T-helper 1 cell (primary cell): ENCODE results near the gene POT1.

Experiments used
- DNase-seq, 5 donors: peaks; one replicate each; pipeline ENCODE4 v3.0.0-alpha.2; 2012 to 2020

The POT1 gene

DNA sequence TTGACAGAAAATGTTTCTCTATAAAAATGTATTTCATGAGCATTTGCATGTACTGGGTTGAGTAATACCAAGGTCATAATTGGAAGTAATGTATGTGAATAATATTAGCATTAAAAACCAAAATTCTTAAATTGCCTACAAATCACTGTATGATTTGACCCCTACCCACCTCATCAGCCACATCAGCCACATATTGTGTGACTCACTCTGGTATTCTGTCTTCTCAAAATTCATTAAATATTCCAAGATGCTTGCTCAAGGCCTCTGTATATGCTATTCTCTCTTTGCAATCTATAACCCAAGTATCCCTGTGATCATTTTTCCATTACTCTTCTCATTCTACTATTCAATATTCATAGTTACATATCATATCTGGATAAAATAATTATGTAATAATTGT lies 21.4 kb downstream of the POT1 start:
- DNase-seq = no peak

DNA sequence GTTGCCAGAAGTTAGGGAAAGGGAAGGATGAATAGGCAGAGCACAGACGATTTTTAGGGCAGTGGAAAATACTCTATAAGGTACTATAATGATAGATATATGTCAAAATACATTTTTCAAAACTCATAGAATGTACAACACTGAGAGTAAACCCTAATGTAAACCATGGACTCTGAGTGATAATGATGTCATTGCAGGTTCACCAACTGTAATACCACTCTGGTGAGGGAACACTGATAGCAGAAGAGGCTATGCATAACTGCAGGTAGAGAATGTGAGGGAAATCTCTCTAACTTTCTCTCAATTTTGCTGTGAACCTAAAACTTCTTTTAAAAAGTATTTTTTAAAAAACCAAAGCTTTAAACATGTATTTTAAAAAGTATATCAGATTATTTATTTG lies 22.1 kb downstream of the POT1 start:
- no peak for DNase-seq

DNA sequence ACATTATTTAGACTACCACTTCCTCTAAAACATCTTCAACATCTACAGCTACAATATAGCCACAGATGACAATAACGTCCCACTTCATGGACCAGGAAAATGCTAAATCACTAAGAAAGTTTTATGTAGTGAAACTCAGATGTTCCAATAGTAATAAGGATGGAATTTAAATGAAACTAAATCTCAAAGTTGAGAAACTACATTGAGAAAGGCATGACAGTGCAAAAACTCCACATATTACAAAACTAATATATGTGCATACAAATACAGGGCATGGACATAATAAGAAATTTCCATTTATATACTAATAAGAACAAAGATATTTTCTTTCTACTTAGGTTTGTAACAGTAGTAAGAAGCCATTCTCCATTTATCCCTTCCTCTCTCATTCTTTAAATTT lies 31.1 kb downstream of the POT1 start:
- no peak for DNase-seq

DNA sequence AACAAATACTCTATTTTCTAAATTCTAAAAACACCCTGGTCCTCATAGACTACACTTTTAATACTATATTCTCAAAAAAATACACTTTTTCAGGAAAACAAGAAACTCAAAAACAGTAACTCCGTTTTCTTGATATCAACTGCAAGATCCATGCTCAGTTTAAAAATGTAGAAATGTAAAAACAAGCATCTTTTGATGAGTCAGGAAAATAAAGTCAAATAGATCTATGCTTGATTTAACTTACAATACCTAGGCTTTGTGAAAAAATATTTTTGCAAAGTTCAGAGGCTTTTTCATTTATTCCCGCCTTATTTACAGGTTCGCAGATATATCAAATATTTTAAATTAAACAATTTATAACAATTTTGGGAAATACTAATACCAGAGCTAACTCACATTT lies 33.6 kb downstream of the POT1 start:
- DNase-seq = no peak

DNA sequence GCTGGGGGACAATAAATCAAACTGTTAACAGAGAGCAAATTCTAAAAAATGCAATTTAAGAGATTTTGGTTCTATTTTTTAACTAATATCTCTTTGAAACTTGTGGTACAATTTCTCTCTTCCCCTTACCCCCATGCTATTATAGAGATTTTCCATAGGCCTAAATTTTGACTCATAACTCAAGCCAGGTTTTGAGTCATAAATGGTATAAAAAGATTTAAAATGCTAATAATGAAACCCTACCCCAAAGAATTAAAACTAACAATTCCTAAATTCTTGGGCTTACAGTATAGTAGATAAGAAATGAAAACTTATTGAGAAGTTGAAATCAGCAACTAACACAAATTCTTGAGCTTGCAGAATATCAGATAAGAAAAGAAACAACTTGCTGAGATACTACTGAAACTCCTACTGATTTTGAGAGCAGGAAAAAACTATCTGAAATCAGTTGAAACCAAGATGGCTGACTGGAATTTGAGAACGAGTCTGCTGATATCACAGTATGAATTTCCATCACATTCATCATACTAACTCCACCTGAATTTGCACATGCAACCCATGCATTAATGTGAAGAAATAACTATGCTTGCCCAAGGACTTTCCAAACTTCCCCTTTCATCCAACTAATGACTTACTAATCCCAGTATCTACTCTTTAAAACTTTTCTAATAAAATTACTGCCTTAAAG lies 36.3 kb downstream of the POT1 start:
- DNase-seq = no peak

DNA sequence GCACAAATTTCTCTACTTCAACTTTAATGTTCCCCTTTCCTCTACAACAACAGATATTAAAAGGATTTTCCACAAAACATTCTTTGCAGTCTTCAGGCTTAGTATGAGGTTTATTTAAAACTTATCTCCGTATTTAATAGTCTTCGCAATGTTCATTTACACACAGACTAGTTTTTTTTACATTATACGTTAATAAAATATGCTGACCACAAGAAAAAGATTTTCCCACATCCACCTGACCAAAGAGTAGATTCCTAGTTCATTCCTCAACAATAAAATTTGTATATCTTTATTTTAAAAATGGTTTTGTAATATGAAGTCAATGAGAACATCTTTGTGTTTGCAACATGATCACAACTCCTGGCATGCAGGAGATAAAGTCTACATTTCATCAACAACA lies 42.4 kb downstream of the POT1 start:
- DNase-seq = no peak

DNA sequence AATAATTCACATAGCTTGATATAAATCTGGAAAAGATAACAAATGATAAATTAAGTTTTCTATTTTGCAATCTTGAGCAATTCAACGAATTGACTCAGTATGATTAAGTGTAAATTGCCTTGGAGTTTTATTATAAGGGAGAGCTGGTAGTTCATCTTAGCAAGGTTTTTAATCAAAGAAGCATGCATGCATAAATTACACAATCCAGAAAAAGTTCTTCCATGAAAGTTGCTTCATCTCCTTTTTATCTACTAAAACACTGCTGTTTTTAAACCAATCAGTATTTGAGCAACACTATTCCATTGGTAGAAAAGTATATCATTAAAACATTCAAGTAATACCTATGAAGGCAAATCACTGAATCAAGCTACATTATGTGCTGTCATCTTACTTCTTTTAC lies 47.6 kb downstream of the POT1 start:
- no peak for DNase-seq

DNA sequence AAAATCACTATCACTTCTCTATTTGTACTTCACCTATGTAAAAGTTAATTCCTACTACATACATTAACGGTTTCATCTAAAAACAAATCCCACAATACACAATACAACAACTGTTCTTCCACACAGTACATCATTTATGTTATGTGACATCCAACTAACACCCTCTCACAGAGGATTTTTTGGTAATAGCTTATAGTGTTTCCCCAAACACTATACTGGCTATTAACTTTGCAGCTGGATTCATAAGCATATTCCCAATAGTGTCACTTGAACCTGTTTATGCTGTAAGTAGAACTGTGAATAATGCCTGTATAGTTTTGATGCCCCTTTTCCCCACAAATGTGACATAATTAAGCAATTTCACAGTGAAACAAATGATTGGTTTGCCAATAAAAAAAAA lies 49.9 kb downstream of the POT1 start:
- DNase-seq = no peak

DNA sequence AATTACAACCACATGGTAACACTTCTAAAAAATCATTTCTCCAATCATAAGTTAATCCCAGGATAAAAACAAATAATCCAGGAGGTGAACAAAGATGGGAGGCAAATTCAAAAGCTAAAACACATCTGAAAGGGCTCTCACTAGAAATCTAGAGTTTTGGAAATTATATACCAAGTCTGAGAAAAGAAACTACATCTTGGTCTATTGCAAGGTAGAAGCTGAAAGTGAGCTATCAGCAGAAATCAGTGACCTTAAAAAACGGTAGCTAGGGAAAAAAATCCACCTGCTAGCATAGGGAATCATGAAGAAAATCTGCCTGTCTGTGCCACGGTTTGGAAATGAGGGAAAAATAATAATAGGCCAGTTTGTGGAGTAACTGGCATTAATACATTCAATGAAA lies 50.5 kb downstream of the POT1 start:
- DNase-seq = no peak

DNA sequence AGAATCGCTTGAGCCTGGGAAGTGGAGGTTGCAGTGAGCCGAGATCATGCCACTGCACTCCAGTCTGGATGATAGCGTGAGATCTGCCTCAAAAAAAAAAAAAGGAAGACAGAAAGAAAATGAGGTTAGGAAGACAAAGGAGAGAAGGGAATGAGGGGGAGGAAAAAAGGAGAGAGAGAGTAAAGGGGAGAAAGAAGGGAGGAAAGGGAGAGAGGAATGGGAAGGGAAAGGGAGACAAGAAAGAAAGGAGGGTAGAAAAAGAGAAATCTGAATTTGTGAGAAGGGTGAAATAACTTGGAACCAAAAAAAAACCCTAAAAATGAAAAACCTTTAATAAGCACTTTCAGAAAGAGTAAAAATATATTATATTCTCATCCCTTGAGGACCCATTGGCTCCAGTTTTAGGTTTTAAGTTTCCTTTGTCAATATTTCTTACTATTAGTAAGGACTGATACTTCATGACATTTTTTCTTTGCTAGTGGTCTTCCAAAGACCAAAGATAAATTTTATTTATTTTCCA lies 54.9 kb downstream of the POT1 start:
- DNase-seq = no peak

DNA sequence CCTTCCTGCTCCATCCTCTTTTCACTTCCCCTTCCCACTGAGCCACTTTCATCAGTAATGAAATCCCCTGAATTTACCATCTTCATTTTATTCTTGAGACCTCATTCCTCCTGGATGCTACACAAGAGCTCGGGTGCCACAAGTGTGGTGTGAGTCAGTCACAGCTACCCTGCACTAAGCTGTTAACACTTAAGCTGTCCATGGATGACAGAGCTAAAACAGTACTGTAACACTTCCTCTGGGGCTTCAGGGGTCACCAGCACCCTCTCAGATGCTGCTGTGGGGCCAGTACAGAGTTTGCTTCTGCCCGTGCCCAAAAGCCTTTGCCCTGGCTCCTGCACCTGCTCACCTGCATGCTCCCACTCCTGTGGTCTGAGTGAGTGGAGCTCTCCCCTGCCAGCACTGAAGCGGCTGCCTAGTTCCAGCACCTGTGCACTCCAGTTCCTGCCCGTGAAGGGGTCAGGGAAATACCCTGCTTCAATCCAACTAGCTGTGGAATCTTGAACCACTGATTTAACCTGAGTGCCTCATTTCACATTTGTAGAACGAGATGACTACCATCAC lies 71.9 kb downstream of the POT1 start:
- no peak for DNase-seq

DNA sequence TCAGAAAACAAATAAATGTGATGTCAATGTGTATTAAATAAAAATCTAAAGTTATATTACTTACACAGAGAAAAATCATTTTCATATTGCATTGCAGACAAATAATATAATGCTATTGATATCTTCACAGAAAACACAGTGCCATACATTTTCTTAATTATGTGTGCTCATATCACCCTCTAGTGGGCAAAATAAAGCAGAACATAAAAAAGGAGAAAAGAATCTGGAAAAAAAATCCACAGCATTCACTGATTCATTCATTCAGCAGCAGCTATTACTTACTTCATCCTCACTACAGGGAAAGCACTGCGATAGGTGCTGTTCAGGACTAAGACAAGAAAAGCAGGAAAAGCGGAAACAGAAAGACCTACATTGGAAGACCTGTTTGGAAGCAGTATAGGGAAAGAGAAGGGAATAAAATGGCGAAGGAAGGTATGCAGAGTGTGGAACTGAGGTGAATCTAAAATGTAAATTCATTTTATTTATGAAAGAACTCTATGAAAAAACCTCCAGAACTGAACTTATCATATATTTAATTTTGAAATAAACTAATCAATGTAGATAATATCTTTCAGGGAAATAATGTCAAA lies 73.2 kb downstream of the POT1 start:
- DNase-seq = peak in 1 of 5 donors; percentile 10

DNA sequence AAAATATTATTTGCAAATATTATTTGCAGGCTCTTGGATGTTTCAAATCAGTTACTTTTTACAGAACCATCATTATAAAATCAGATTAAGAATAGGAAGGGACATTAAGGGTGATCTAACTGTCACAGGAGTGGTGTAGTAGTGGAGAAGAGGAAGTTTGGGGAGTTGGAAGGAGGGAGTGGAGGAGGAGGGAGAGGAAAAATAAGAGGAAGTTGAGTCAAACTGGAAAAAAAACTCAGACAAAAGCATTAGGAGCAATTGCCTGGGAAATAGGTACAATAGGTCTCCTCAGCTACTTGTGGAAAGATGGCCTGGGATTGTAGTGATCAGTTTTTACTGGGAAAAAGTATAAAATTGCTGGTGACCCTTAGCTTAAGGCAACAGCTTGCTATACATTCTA lies 86.3 kb downstream of the POT1 start:
- DNase-seq = no peak

DNA sequence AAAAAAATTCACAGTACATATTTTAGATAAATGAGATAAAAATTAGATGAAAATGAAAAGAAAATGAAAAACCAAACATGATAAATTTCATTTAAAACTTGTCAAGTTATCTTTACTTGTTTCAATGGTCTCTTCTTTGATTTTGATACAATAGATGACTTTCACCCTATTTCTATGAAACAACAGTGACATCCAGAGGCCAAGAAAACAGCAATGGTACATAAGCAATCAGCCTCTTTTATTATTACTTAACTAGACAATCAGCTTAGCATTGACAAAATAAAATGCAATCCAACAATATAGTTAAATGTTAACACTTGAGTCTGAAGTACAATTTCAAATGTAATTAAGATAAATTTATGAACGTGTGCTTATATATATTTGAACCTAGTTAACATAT lies 89.2 kb downstream of the POT1 start:
- DNase-seq = no peak

DNA sequence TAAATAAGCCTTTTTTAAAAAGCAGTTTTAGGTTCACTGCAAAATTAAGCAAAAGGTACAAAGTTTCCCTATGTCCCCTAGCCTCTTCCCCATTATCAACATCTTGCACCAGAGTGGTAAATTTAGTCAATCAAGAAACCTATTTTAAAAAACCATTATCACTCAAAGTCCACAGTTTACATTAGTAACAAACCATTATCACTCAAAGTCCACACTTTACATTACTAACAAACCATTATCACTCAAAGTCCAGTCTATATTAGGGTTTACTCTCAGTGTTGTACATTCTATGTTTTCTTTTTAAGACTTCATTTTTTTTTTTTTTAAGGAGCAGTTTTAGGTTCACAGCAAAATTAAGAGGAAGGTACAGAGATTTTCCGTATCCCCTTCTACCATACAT lies 89.9 kb downstream of the POT1 start:
- no peak for DNase-seq

DNA sequence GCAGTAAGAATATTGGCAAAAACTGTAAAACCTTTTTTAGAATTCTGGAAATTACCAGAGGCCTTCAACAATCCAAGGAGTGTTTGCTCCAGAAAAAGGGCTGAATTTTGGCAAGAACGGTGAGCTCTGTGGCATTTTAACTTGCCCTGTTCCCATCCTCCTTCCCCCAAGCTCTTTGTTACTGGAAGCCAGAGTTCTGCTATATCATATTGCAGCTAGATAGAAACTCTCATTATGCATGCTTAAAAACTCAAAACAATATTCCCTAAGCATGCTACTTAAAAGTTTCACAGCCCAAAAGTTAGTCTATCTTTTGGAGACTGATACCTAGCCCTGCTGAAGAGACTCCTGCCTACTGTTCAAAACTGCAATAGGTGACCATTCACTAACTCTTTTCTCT lies 93.5 kb downstream of the POT1 start:
- DNase-seq = no peak

DNA sequence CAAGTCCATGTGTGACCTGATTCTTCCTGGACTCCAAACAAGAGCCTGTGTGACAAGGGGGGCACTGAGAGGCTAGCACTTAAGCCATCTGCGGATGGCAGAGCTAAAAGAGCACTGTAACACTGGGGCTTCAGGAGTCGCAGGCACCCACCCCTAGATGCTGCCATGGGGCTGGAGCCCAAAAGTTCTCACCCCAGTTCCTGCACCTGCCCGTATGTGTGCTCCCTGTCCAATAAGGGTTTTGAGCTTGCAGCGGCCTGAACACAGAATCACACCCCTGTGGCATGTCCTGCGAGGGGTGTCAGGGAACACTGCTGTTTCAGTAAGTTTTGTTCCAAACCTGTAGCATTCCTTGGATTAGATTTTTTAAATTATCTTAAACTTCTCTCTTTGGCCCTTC lies 110.8 kb downstream of the POT1 start:
- no peak for DNase-seq

DNA sequence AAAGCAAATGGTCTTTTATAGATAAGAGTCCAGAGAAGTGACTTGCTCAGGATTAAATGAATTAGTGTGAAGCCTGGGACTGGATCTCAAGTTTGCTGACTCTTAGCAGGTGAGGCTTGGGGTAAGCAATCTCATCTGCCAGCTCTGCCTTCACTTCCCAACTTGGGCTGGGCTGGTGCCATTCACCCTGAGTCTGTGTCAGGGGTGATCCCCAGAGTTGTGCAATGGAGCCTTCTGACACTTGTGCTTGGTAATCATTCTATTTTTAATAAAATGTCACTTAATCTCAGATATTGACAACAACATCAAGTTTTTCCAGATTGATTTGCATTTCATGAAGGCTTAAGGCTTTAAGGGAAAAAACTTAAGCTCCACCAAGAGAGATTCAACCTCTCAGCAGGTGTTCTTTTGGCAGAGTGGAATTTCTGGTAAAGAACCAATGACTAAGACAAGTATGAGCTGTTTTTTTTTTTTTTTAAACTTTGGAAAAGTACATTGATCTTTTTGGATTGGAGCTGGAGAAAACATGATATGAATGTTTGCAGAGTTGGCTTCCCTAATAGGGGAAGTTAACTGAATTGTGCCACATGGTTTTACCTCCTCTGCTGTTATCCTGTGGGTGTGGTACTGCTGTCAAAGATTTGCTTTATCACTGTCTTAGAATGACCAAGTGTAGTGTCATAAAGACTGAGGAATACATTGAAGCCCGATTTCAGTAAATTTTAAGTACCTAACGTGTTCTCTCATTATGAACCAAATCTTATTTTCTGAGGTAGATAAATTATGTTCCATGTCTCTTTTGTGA lies 115.4 kb downstream of the POT1 start:
- no peak for DNase-seq

DNA sequence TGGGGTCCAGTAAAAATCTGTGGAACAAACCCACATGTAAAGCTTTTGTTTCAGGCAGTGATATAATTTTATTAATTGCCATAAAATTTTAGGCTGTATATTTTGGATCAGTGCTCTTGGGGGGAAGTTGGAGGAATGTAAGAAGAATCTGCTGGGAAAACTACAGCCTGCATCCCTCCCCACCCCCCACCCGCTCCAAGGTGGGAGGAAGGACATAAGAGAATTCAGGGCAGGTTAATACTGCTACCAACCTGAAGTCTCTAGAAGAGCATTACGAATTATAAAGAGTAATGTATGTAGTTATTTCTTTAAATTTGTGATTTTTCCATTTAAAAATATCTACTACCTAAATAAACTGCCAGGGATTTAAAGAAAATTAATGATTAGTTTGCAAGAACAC lies 116.9 kb downstream of the POT1 start:
- no peak for DNase-seq

DNA sequence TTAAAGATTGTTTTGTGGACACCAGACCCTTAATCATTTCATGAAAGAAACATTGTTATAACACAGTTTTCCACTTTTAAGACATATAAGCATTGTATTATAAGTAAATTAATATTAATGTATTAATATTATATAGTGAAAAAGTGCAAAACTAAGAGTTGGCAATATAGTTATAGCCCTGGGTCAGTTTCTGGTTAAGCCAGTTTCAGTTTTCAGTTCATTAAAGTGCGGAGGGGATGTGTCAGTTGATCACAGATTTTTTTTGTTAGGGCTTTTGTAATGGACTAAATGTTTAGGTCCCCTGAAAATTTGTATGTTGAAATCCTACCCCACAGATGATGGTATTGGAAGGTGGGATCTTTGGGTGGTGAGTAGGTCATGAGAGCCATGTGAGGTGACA lies 118.3 kb downstream of the POT1 start:
- DNase-seq = no peak

DNA sequence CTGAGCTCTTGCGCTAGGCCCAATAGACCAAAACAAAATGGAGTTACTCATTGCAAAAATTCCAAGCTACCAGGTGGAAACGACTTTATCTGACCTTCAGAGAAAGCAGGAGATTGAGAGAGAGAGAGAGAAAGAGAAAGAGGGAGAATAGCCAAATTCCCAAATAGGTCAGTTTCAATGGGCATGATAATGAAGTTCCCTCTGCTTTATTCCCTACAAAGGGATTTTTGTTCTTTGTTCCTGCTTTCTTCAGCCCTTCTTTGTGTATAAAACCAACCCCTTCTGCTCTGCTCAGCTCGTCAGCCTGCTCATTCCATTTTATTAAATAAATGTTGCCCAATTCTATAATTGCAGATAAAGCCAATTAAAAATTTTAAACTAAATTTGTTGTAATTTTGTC lies 119.0 kb downstream of the POT1 start:
- DNase-seq = no peak

DNA sequence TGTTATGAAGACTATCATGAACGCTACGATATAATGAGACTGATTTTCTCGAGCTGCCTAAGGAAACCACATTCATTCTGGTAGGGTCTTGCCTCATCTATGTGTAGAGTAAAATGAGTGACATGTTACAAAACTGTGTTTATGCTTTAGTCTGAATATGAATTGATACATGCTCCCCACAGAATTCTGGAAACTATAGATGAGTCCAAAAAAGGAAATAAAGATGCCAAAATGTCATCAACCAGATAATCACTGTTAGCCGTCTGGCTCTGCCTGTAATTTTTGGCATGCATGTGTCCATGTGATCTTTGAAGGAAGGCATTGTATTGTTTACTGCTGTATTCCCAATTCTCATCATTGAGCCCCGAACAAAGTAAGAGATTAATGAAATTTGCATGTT lies 121.4 kb downstream of the POT1 start:
- no peak for DNase-seq

DNA sequence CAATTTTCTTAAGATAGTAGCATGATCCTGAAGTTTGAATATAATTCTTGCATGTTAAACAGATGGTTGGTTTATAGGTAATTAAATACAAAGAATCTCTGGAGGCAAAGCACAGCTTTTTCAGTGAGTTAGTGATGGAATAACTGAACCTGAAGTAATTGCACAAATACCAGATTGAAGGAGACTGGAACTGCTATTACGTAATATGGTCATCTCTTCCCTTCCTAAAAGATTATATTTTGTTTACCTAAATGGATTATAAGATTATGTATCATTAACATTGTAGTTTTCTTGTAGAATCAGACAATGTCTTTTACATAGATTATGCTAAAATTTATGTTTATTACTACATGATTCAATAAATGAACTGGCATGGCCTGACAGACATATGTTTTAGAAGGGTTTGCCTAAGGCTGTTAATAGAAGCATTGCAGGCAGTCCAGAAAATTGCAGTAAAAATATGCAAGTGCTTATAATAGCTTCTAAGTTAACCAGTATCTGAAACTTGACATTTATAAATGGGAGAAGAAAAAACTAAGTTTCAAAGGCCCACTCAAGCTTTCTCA lies 128.2 kb downstream of the POT1 start:
- DNase-seq = no peak
